ENCODE data around the gene TRPV6.

TRPV6 gene

GRCh38 chr7:142885311-142886230 lies at the start of gene TRPV6:
TRPV6 (minus strand) TSS chr7:142885745.
- no peak for DNase-seq (ENCODE audit: low read depth, low spot score)

GRCh38 chr7:142934056-142934455 lies 48.5 kb upstream of the TRPV6 start:
- DNase-seq (ENCODE audit: low read depth, low spot score) = no peak

DNA sequence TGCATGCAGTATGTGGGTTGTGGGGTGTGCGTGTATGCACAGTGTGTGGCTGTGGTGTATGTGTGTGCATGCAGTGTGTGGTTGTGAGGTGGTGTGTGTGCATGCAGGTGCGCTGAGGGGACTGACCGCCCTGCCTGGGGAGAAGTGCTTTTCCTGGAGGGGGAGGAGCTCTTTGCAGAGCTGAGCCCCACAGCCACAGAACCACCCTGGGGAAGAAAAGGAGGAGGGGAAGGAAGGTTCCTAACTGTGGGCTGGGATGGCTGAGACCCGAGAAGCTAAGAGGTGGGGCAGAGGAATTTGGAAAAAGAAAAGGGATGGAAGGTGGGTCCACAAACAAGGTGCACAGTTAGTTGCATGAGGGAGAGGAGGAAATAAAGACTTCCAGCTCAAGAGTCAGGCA lies 48.1 kb upstream of the TRPV6 start, which contains the start of gene TRPV5:
TSS of gene TRPV5 (minus strand) at position 123 of the 400 bp plus-strand sequence. CDS start 287 bp downstream, outside the sequence.
- DNase-seq (ENCODE audit: low read depth, low spot score) = no peak

DNA sequence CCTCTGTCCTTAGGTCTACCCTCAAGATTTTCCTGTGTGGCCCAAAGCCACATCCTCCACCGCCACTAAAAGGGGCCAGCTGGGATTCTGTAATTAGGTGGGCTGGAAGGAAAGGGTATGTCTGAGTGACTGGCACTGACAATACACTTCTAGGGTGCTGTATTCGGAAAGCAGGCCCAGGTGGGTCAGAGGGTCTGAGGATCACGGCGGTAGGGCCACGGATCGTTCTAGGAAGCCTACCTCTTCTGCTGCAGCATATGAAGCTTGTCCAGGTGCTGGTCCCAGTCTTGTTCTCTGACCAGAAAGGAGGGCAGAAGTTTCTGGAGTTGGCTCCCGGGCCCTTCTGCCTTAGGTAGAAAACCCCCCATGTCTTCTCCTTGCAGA lies 47.5 kb upstream of the TRPV6 start:
- no peak for DNase-seq (ENCODE audit: low read depth, low spot score)

- no peak for DNase-seq (ENCODE audit: low read depth, low spot score)
Measured at GRCh38 chr7:142932386-142933091, 47.0 kb upstream of the TRPV6 start.

- DNase-seq (ENCODE audit: low read depth, low spot score) = no peak
Measured at GRCh38 chr7:142930126-142930730, 44.7 kb upstream of the TRPV6 start.

DNA sequence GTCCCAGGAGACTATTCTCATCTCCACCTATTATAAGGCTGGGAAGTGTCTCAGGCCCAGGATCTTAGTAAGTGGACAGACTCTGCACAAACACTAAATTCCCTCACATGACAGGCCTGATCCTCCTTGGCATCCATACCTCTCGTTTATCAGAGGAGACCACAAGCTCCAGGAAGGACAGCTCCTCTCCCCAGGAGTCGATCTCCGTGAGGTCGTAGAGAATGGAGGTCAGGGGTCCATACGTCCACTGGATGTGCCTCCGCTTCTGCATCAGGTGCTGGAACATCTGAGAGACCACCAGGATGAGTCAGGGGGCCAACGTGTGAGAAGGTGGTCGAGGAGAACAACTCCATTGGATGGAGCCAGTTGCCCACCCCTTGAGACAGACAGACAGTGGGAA lies 42.4 kb upstream of the TRPV6 start:
- DNase-seq (ENCODE audit: low read depth, low spot score) = no peak

GRCh38 chr7:142927085-142927745 lies 41.7 kb upstream of the TRPV6 start:
- DNase-seq (ENCODE audit: low read depth, low spot score) = no peak

DNA sequence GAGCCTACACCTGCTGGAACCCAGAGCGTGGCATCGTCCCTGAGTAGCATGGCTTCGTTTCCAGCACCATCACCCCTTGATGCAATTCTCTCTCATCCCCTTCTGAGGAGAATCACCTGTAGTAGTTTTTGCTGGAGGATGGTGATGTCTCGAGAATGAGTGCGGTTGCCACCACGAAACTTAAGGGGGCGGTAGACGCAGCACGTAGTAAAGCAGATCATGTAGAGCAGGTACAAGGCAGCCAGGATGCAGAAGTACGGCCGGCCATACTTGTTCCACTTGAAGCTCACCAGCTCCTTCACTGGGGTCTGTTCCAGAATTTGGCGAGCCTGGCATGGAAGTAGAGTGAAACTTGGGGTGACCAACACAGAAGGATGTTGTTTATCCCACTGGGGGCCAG lies 39.9 kb upstream of the TRPV6 start:
- no peak for DNase-seq (ENCODE audit: low read depth, low spot score)

DNA sequence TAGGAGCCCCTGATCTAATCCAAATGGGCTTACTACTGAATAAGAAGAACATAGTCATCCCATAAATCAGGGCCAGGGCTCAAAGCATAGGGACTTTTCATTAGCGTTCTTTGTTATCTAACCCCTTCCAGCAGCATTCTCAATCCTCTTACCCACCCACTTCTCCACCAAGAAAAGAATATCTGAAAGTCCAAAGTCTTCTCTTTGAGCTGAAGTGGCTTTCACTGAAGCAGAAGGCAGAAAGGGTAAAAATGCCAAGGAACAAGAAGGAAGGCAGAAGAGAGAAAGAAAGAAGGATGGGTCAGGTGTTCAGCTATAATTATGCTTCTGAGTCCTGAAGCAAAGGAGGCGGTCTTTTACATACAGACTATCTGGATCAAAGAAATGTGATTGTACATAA lies 37.8 kb upstream of the TRPV6 start:
- no peak for DNase-seq (ENCODE audit: low read depth, low spot score)

DNA sequence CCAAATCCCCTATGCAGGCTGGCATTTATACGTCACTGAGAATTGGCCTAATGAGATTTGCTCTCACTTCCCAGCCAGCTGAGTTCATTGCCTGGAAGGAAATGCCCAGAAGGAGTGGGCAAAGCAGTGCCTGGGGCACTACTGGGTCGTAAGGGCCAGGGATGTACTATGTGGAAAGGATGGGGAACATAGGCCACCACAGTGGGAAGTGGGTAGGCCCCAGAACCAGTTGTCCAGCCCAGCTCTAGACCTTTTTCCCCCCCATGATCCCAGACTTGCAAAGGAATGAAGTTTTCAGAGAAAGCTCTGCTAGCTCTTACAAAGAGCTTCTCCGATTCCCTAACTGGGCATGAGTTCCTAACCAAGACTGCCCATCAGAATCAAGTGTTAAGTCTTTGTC lies 34.1 kb upstream of the TRPV6 start:
- DNase-seq (ENCODE audit: low read depth, low spot score) = no peak

GRCh38 chr7:142918901-142919300 lies 33.4 kb upstream of the TRPV6 start:
- no peak for DNase-seq (ENCODE audit: low read depth, low spot score)

GRCh38 chr7:142917447-142917846 lies 31.9 kb upstream of the TRPV6 start:
- no peak for DNase-seq (ENCODE audit: low read depth, low spot score)

DNA sequence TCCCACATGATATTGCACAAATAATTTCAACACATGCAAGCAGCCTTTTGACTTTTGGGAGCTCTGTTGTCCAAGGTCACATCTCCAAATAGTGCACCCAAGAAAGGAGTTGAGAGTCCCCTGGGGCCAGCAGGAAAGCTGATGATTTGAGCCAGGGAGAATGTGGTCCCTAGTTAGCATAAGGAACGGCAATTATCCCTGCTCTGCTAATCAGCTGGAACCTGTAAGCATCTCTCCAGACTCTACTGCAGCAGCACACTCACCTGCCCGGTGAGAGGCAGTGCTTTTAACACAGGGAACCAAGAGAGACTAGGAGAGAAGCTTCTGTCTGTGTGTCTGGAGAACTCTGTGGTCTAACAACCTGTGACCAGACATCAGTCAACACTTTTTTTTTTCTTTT lies 31.0 kb upstream of the TRPV6 start:
- DNase-seq (ENCODE audit: low read depth, low spot score) = no peak

DNA sequence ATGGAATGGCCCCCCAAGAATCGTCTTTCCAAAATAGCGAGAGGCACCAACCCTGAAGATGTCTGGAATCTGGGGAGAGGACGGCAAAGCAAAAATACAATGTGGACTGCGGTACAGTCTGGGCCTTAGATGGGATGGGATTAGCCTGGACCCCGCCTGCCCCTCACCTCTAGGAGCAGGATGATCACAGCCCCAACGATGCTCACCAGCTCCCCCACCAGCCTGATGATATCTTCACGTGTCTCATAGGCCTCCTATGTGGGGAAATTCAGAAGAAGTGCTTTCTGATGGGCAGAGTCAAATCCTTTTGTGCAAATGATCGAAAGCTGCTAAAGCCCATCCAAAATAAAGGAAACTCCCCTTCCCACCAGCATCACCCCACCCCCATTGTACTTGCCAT lies 29.8 kb upstream of the TRPV6 start:
- no peak for DNase-seq (ENCODE audit: low read depth, low spot score)

- DNase-seq (ENCODE audit: low read depth, low spot score) = no peak
Measured at GRCh38 chr7:142914121-142914520, 28.6 kb upstream of the TRPV6 start.

- no peak for DNase-seq (ENCODE audit: low read depth, low spot score)
Measured at GRCh38 chr7:142913566-142913965, 28.0 kb upstream of the TRPV6 start.

- no peak for DNase-seq (ENCODE audit: low read depth, low spot score)
Measured at GRCh38 chr7:142913051-142913450, 27.5 kb upstream of the TRPV6 start.

DNA sequence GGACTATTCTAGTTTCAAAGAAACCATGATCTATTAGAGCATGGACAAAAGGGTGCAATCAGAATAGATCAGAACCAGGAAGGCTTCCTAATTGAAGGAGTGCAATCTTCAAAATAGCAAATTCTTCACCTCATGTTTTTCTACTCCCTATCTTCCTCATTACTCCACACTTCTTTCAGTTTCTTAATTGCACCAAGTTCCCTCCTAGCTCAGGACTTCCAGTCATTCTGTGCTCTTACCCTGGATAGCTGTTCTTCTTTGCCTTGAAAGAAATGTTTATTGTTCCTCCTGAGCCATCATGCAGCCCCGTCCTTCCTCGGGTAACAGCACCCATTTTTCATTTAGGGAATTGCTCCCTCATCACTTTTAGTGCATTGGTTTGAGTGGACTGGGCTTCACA lies 24.9 kb upstream of the TRPV6 start:
- DNase-seq (ENCODE audit: low read depth, low spot score) = no peak

DNA sequence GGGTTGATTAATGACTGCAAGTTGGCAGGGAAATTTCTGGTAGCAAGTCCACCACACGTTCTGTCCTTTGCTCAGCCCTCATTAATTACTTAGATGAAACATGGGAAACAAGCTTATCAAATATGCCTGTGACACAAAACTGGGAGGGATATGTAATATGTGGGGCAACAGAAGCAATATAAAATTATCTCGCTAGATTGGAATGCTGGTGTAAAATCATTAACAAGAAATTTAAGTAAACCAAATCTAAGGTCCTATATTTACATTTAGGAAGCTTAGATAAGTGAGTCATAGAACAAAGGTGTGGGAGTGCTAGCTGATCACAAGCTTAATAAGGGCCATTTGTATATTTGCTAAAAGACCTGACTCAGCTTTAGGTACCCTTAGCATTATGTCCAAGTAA lies 24.5 kb upstream of the TRPV6 start:
- no peak for DNase-seq (ENCODE audit: low read depth, low spot score)

GRCh38 chr7:142908921-142909890 lies 23.7 kb upstream of the TRPV6 start:
- DNase-seq (ENCODE audit: low read depth, low spot score) = no peak
